SK-N-SH (cell line): ENCODE results near the gene TSPAN32. TPM values are rescaled to one million over a fixed set of nuclear protein-coding genes. Genes with fewer than 3 reads are reported as not detected.

Experiments used
- CTCF ChIA-PET: fragments of 300-600, 350-600 bp; formaldehyde crosslinking; extraction: SDS; loops from one replicate; lab custom pipeline; 2021; lab: Yijun Ruan, JAX
- POLR2A ChIA-PET: fragments of 350-600 bp; sonication (Branson Sonifier 250); formaldehyde crosslinking; extraction: SDS; loops from one replicate; lab custom pipeline; 2020; ENCODE audit warnings: antibody characterized with exemption, inconsistent platforms; lab: Yijun Ruan, JAX
- DNase-seq: peaks from one replicate; pipeline ENCODE4 v3.0.0; 2012
- H2AFZ ChIP-seq: fragments of 200-600 bp; sonication (generic); 2 replicates; pipeline ENCODE4 v1.8.1; 2016; ENCODE audit warnings: antibody characterized with exemption, mild to moderate bottlenecking, low read depth
- H3F3A ChIP-seq: fragments of 200-600 bp; sonication (generic); replicated peaks from 2 replicates; pipeline ENCODE3; 2016; ENCODE audit warnings: antibody characterized with exemption, mild to moderate bottlenecking; ENCODE audit not compliant: insufficient read depth
- H3K27ac ChIP-seq, 2 experiments: fragments of 200-500 bp in 1 of 2; fragments of 200-600 bp in 1 of 2; sonication (Bioruptor generic) in 1 of 2; sonication (generic), shearing (Covaris generic) in 1 of 2; 2 replicates each; pipeline versions ENCODE4 v1.5.1 to v1.6.1; 2014 to 2016; ENCODE audit warnings: low read depth in 2 of 2, inconsistent platforms in 1 of 2, low read length in 1 of 2, mild to moderate bottlenecking in 1 of 2, mixed read lengths in 1 of 2
- H3K27me3 ChIP-seq: fragments of 200-600 bp; sonication (generic), shearing (Covaris generic); 2 replicates; pipeline ENCODE4 v1.6.1; 2016; ENCODE audit warnings: mixed run types; ENCODE audit not compliant: insufficient read depth
- H3K36me3 ChIP-seq, 2 experiments: fragments of 200-500 bp in 1 of 2; fragments of 200-600 bp in 1 of 2; sonication (Bioruptor generic) in 1 of 2; sonication (generic) in 1 of 2; replicated peaks in 1 of 2; 2 replicates each; pipeline versions ENCODE3 to v1.5.1; 2014 to 2016; ENCODE audit warnings: low read length in 1 of 2, mild to moderate bottlenecking in 1 of 2; ENCODE audit not compliant: insufficient read depth in 2 of 2, control insufficient read depth in 1 of 2
- H3K4me1 ChIP-seq, 2 experiments: fragments of 200-500 bp in 1 of 2; fragments of 200-600 bp in 1 of 2; sonication (Bioruptor generic) in 1 of 2; sonication (generic), shearing (Covaris generic) in 1 of 2; 2 replicates each; pipeline versions ENCODE4 v1.5.1 to v1.6.1; 2014 to 2016; ENCODE audit warnings: low read depth in 1 of 2, low read length in 1 of 2, mixed run types in 1 of 2; ENCODE audit not compliant: insufficient read depth in 2 of 2, control insufficient read depth in 1 of 2
- H3K4me2 ChIP-seq: fragments of 200-600 bp; sonication (generic), shearing (Covaris generic); 2 replicates; pipeline ENCODE4 v1.6.1; 2017; ENCODE audit warnings: mixed run types
- H3K4me3 ChIP-seq, 2 experiments: fragments of 200-500 bp in 1 of 2; fragments of 200-600 bp in 1 of 2; sonication (Bioruptor generic) in 1 of 2; sonication (generic), shearing (Covaris generic) in 1 of 2; 2 replicates each; pipeline versions ENCODE4 v1.5.1 to v1.8.1; 2014 to 2016; ENCODE audit warnings: low read depth in 2 of 2, inconsistent platforms in 1 of 2, low read length in 1 of 2, mild to moderate bottlenecking in 1 of 2, mixed read lengths in 1 of 2, moderate library complexity in 1 of 2
- H3K79me2 ChIP-seq: fragments of 200-600 bp; sonication (generic); 2 replicates; pipeline ENCODE4 v1.8.1; 2017; ENCODE audit warnings: mild to moderate bottlenecking; ENCODE audit not compliant: insufficient read depth
- H3K9ac ChIP-seq: fragments of 200-600 bp; sonication (generic); 2 replicates; pipeline ENCODE4 v1.6.1; 2017; ENCODE audit warnings: mixed run types
- H3K9me2 ChIP-seq: fragments of 200-600 bp; sonication (generic); 2 replicates; pipeline ENCODE4 v1.6.1; 2017; ENCODE audit warnings: mixed run types
- H3K9me3 ChIP-seq: fragments of 200-600 bp; sonication (generic); 2 replicates; pipeline ENCODE4 v1.6.1; 2017; ENCODE audit warnings: mixed run types, mild to moderate bottlenecking, moderate library complexity
- H4K20me1 ChIP-seq: fragments of 200-600 bp; sonication (generic); 2 replicates; pipeline ENCODE4 v1.6.1; 2017; ENCODE audit warnings: mild to moderate bottlenecking, mixed run types; ENCODE audit not compliant: insufficient read depth
- CHD2 ChIP-seq: fragments of 150-350 bp; IDR thresholded peaks from 2 replicates; pipeline ENCODE4 v1.6.1; 2018; ENCODE audit warnings: low read length; ENCODE audit not compliant: partially characterized antibody
- ELF1 ChIP-seq: IDR thresholded peaks from 2 replicates; pipeline ENCODE4 v1.4.0; 2012
- EP300 ChIP-seq, 2 experiments: IDR thresholded peaks; 2 replicates each; pipeline versions ENCODE4 v1.4.0 to v1.6.1; 2012; ENCODE audit warnings: borderline replicate concordance in 1 of 2, low read depth in 1 of 2, low read length in 1 of 2
- FOXJ3 ChIP-seq: sonication (generic); formaldehyde crosslinking; IDR thresholded peaks from 2 replicates; pipeline ENCODE4 v1.5.1; 2020; ENCODE audit warnings: mild to moderate bottlenecking, missing genetic modification reagents
- GABPA ChIP-seq: IDR thresholded peaks from 2 replicates; pipeline ENCODE4 v1.4.0; 2012; ENCODE audit warnings: low read depth, mild to moderate bottlenecking
- MXI1 ChIP-seq: IDR thresholded peaks from 2 replicates; pipeline ENCODE4 v1.6.1; 2012; ENCODE audit warnings: mild to moderate bottlenecking, low read depth, low read length, improper control_type of control experiment
- NFIC ChIP-seq: IDR thresholded peaks from 2 replicates; pipeline ENCODE4 v1.4.0; 2012; ENCODE audit warnings: borderline replicate concordance
- NRF1 ChIP-seq: IDR thresholded peaks from 2 replicates; pipeline ENCODE4 v1.6.1; 2012; ENCODE audit warnings: low read depth, mild to moderate bottlenecking, low read length
- RFX5 ChIP-seq: IDR thresholded peaks from 2 replicates; pipeline ENCODE4 v1.6.1; 2012; ENCODE audit warnings: mild to moderate bottlenecking, improper control_type of control experiment, low read length
- SIN3A ChIP-seq: IDR thresholded peaks from 2 replicates; pipeline ENCODE4 v1.6.1; 2012; ENCODE audit warnings: low read depth, mild to moderate bottlenecking, low read length, moderate library complexity, borderline replicate concordance
- SMC3 ChIP-seq: IDR thresholded peaks from 2 replicates; pipeline ENCODE4 v1.6.1; 2012; ENCODE audit warnings: low read depth, low read length, improper control_type of control experiment
- TAF1 ChIP-seq: IDR thresholded peaks from 2 replicates; pipeline ENCODE4 v1.6.1; 2012; ENCODE audit warnings: low read depth, mild to moderate bottlenecking, low read length, moderate library complexity, borderline replicate concordance
- TEAD4 ChIP-seq: IDR thresholded peaks from 2 replicates; pipeline ENCODE4 v1.4.0; 2012; ENCODE audit warnings: mild to moderate bottlenecking, borderline replicate concordance; ENCODE audit not compliant: insufficient read depth
- YY1 ChIP-seq: IDR thresholded peaks from 2 replicates; pipeline ENCODE4 v1.4.0; 2012; ENCODE audit warnings: low read depth, mild to moderate bottlenecking
- WGBS: methylation state at CpG from one replicate; pipeline ENCODE4 v1.1.6; 2017; ENCODE audit warnings: low lambda C conversion rate; 5-methylcytosine and 5-hydroxymethylcytosine counted together
- polyA plus RNA-seq, 3 experiments: library from polyadenylated mRNA; depleted of rRNA; stranded (reverse); fragments of >200 nt; gene quantifications; 2 replicates each; pipeline ENCODE4 v1.2.3, GENCODE V29; 2012
- TF ChIP-seq, protein P1 (sequence below): IDR thresholded peaks from 2 replicates; pipeline ENCODE4 v1.6.1; 2012; ENCODE audit warnings: mild to moderate bottlenecking, low read depth, low read length, moderate library complexity
- TF ChIP-seq, protein P2 (sequence below): IDR thresholded peaks from 2 replicates; pipeline ENCODE4 v1.4.0; 2012; ENCODE audit warnings: low read depth
- TF ChIP-seq, protein P3 (sequence below): fragments of 150-350 bp; IDR thresholded peaks from 2 replicates; pipeline ENCODE4 v1.6.1; 2016; ENCODE audit warnings: mild to moderate bottlenecking, low read depth, low read length
- TF ChIP-seq, protein P4 (sequence below): fragments of 200-600 bp; sonication (generic); IDR thresholded peaks from 2 replicates; pipeline ENCODE4 v1.6.1; 2017; ENCODE audit warnings: antibody characterized with exemption, mild to moderate bottlenecking, moderate library complexity

The TSPAN32 gene, protein sequence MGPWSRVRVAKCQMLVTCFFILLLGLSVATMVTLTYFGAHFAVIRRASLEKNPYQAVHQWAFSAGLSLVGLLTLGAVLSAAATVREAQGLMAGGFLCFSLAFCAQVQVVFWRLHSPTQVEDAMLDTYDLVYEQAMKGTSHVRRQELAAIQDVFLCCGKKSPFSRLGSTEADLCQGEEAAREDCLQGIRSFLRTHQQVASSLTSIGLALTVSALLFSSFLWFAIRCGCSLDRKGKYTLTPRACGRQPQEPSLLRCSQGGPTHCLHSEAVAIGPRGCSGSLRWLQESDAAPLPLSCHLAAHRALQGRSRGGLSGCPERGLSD
- polyA plus RNA-seq (2012; rRNA removed), result 0.12 and 0.18 TPM in 2 replicates
- 0.13 and 0.17 TPM in 2 replicates for polyA plus RNA-seq (2012; cell fraction: cytosol; rRNA removed)
- 0.75 and 1.2 TPM in 2 replicates for polyA plus RNA-seq (2012; cell fraction: nucleus; rRNA removed)

DNA sequence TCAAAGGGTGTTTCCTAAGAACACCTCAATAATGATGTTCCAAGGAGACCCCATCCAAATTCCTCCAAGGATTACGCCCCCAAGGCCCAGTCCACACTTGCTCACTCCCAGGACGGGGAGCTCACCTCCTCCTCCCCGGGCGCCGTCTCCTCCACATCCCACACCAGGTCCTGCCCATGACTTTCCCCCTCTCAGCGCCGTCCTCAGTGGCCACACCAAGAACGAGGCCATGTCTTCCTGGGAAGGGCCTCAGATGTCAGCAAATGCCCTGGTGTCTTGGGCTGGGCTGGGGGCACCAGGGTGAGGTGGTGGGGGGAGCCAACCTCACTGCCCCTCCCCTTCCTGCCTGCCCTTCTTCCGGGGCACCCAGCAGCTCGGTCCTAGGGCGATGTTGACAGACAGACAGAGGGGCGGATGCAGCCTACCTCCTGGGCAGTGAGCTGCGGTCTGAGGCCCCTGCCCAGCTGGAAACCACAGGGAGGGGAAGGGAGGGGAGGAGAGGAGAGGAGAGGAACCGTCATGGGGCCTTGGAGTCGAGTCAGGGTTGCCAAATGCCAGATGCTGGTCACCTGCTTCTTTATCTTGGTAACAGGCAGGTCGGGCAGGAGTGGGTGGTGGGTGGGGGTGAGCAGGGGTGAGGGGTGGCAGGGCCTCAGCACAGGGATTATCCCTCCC lies at the start of gene TSPAN32, which contains the start of gene C11orf21:
TSPAN32 (plus strand) TSS at position 383 of the 675 bp plus-strand sequence; CDS start at position 520, 137 bp downstream.
C11orf21 (minus strand) TSS at position 288 of the 675 bp plus-strand sequence; CDS start at position 178, 110 bp downstream.
- CTCF ChIA-PET, result interaction anchor here (0.6 to 13.9 kb wide), 7 partner anchors 32 to 231 kb away, joined by 3 to 318 read pairs (median 5); partner anchors contain the start of gene TSSC4

More for the DNA sequence above, at the start of gene TSPAN32, which contains the start of gene C11orf21:
- H3K9me2 ChIP-seq, result no peaks in the 10 kb centered on the region
- no peak for DNase-seq
- 64% methylated on average over 11 of the region's 16 CpGs for WGBS
- H3K9me3 ChIP-seq, result no peaks in the 10 kb centered on the region
- H2AFZ ChIP-seq, result no peak within 1 kb of the TSS
- H3K4me3 ChIP-seq, result no peak within 1 kb of the TSS
- no peaks in the 10 kb centered on the region for H3K79me2 ChIP-seq
- H3K27me3 ChIP-seq, result no peaks in the 10 kb centered on the region
- POLR2A ChIA-PET, result interaction anchor here (1.2 kb wide), 1 partner anchor 10 kb away, joined by 4 read pairs; no protein-coding TSS in a partner anchor
- H4K20me1 ChIP-seq, result no peaks in the 10 kb centered on the region
- no peaks in the 10 kb centered on the region for H3K36me3 ChIP-seq
- H3K27ac ChIP-seq, result peak within 1 kb of the TSS in 1 of 2 experiments; percentile 69; a peak in 1 of 4 replicates
- H3K9ac ChIP-seq, result no peak within 1 kb of the TSS
- TF ChIP-seq GABPA (no peak), NRF1 (no peak), SMC3 (no peak), FOXJ3 (no peak), ELF1 (no peak), NFIC (no peak), TAF1 (no peak), MXI1 (no peak), YY1 (no peak), RFX5 (no peak), SIN3A (no peak), EP300 (IDR thresholded peaks at IDR 0.05; ENCODE audit: borderline replicate concordance in 1 of 2, low read depth in 1 of 2, low read length in 1 of 2) (no peak), CHD2 (no peak), TEAD4 (no peak)
- TF ChIP-seq, protein P1, sequence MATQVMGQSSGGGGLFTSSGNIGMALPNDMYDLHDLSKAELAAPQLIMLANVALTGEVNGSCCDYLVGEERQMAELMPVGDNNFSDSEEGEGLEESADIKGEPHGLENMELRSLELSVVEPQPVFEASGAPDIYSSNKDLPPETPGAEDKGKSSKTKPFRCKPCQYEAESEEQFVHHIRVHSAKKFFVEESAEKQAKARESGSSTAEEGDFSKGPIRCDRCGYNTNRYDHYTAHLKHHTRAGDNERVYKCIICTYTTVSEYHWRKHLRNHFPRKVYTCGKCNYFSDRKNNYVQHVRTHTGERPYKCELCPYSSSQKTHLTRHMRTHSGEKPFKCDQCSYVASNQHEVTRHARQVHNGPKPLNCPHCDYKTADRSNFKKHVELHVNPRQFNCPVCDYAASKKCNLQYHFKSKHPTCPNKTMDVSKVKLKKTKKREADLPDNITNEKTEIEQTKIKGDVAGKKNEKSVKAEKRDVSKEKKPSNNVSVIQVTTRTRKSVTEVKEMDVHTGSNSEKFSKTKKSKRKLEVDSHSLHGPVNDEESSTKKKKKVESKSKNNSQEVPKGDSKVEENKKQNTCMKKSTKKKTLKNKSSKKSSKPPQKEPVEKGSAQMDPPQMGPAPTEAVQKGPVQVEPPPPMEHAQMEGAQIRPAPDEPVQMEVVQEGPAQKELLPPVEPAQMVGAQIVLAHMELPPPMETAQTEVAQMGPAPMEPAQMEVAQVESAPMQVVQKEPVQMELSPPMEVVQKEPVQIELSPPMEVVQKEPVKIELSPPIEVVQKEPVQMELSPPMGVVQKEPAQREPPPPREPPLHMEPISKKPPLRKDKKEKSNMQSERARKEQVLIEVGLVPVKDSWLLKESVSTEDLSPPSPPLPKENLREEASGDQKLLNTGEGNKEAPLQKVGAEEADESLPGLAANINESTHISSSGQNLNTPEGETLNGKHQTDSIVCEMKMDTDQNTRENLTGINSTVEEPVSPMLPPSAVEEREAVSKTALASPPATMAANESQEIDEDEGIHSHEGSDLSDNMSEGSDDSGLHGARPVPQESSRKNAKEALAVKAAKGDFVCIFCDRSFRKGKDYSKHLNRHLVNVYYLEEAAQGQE, result no peak
- TF ChIP-seq, protein P2, sequence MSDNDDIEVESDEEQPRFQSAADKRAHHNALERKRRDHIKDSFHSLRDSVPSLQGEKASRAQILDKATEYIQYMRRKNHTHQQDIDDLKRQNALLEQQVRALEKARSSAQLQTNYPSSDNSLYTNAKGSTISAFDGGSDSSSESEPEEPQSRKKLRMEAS, result no peak
- TF ChIP-seq, protein P3, sequence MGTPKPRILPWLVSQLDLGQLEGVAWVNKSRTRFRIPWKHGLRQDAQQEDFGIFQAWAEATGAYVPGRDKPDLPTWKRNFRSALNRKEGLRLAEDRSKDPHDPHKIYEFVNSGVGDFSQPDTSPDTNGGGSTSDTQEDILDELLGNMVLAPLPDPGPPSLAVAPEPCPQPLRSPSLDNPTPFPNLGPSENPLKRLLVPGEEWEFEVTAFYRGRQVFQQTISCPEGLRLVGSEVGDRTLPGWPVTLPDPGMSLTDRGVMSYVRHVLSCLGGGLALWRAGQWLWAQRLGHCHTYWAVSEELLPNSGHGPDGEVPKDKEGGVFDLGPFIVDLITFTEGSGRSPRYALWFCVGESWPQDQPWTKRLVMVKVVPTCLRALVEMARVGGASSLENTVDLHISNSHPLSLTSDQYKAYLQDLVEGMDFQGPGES, result no peak
- TF ChIP-seq, protein P4, sequence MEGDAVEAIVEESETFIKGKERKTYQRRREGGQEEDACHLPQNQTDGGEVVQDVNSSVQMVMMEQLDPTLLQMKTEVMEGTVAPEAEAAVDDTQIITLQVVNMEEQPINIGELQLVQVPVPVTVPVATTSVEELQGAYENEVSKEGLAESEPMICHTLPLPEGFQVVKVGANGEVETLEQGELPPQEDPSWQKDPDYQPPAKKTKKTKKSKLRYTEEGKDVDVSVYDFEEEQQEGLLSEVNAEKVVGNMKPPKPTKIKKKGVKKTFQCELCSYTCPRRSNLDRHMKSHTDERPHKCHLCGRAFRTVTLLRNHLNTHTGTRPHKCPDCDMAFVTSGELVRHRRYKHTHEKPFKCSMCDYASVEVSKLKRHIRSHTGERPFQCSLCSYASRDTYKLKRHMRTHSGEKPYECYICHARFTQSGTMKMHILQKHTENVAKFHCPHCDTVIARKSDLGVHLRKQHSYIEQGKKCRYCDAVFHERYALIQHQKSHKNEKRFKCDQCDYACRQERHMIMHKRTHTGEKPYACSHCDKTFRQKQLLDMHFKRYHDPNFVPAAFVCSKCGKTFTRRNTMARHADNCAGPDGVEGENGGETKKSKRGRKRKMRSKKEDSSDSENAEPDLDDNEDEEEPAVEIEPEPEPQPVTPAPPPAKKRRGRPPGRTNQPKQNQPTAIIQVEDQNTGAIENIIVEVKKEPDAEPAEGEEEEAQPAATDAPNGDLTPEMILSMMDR, result no peak
- peaks cover 4% of the 10 kb centered on the region for H3F3A ChIP-seq
- no peak within 1 kb of the TSS for H3K4me2 ChIP-seq
- H3K4me1 ChIP-seq, result peaks cover 12 to 45% of the 10 kb centered on the region in 2 experiments; a peak in 3 of 4 replicates
